Anterior cingulate cortex (tissue), 58 donors: Measurements from ENCODE around the gene DUSP6.

Source experiments
- DNase-seq, 58 donors: peaks; one replicate each; lab custom pipeline; 2025; lab: John Stamatoyannopoulos, UW

Gene DUSP6

GRCh38 chr12:89352492-89353187 is at the start of gene DUSP6:
Gene DUSP6, minus strand, starts transcription at chr12:89352501. Its CDS starts 462 bp downstream, at chr12:89352039.
- peak; percentile 64 to 98 (median 90) for DNase-seq

- no peak for DNase-seq
These were observed 49.2 kb upstream of the DUSP6 start for GRCh38 chr12:89401433-89402058.

- no peak for DNase-seq
These were observed 48.1 kb upstream of the DUSP6 start for GRCh38 chr12:89400415-89400814.

- DNase-seq = no peak
These were observed 43.4 kb upstream of the DUSP6 start for GRCh38 chr12:89395712-89396111.

- no peak for DNase-seq
These were observed 41.3 kb upstream of the DUSP6 start for GRCh38 chr12:89393551-89394121.

- DNase-seq = no peak
These were observed 40.1 kb upstream of the DUSP6 start for GRCh38 chr12:89392391-89392790.

- DNase-seq = no peak
These were observed 39.5 kb upstream of the DUSP6 start for GRCh38 chr12:89391726-89392336.

- DNase-seq = no peak
These were observed 38.7 kb upstream of the DUSP6 start for GRCh38 chr12:89390802-89391673.

GRCh38 chr12:89389755-89390661 is 37.7 kb upstream of the DUSP6 start:
- DNase-seq = no peak

GRCh38 chr12:89386138-89386537 is 33.8 kb upstream of the DUSP6 start:
- DNase-seq = no peak

- no peak for DNase-seq
These were observed 32.5 kb upstream of the DUSP6 start for GRCh38 chr12:89384807-89385206.

- DNase-seq = peak in 53 of 58 donors; percentile 6 to 87 (median 52)
These were observed 31.9 kb upstream of the DUSP6 start for GRCh38 chr12:89384050-89384758.

- peak in 8 of 58 donors; percentile 1 to 57 (median 24) for DNase-seq
These were observed 31.1 kb upstream of the DUSP6 start for GRCh38 chr12:89383235-89384049.

- no peak for DNase-seq
These were observed 30.0 kb upstream of the DUSP6 start for GRCh38 chr12:89382328-89382727.

GRCh38 chr12:89379839-89380467 is 27.7 kb upstream of the DUSP6 start:
- no peak for DNase-seq

GRCh38 chr12:89379148-89379838 is 27.0 kb upstream of the DUSP6 start:
- DNase-seq = peak in 1 of 58 donors; percentile 4

GRCh38 chr12:89376844-89377243 is 24.5 kb upstream of the DUSP6 start:
- no peak for DNase-seq
